ENCODE measurements around the gene LYL1. TPM values are rescaled to one million over a fixed set of nuclear protein-coding genes. Genes with fewer than 3 reads are reported as not detected.
A peak's percentile ranks its signal among the peaks of the same experiment; 100 is the strongest.

The LYL1 gene
- total RNA-seq, 1 donor from 2014 or later, result 27.2 TPM

DNA sequence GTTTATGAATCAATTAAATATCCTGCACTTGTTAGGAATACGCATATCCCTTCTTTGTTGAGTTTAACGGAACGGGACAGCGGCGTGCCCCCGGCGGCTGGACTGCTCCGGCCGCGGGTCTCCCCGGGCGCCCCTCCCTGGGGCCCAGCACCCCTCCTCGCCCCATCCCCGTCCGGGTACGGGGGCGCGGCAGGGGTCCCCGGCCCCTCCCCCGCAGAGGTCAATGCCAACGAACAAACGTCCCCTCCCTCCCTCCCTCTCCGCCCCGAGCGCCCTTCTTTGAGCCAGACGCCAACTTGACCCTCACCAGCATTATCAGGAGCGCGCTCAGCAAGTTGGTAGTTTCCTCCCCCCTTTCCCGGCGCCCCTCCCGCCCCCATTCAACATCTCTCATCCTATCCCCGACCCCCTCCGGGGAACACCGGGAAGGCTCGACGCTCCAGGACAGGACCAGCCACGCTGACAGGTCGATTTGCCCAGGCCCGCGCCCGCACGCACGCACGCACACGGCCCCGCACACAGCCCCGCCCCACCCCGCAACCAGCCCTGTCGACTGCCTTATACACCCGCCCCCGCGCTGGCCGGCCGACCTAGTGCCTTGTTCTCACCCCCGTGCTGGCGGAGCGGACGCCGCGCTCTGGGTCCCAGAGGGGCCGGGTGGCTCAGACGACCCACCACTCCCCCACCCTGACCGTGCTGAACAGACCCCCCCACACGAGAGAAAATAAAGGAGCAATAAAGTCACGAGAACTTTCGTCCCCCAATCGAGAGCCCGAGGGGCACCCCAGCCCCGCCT, 5.0 kb downstream of the LYL1 start:
- ATAC-seq (peak in 1 of 2 donors; percentile 0), DNase-seq (peak; percentile 85)
- Histone ChIP-seq H3K9me3 (no peaks in the 10 kb centered on the region), H3K27ac (peak overlapping the region; percentile 96), H3K27me3 (ENCODE audit: low read depth) (no peaks in the 10 kb centered on the region), H3K4me3 (peak overlapping the region; percentile 57), H3K4me1 (peaks cover 91% of the 10 kb centered on the region), H3K36me3 (peaks cover 24% of the 10 kb centered on the region)
- intact Hi-C loops (cut with DNase I), result no loop called here
- no peak for TF ChIP-seq CTCF (IDR thresholded peaks at IDR 0.05)

GRCh38 chr19:13097033-13097462, 5.6 kb downstream of the LYL1 start:
- no peak for ATAC-seq
- H3K36me3 ChIP-seq, result peaks cover 24% of the 10 kb centered on the region
- no peak for DNase-seq
- no peaks in the 10 kb centered on the region for H3K9me3 ChIP-seq
- no peak for TF ChIP-seq CTCF (IDR thresholded peaks at IDR 0.05)
- H3K4me1 ChIP-seq, result peaks cover 91% of the 10 kb centered on the region
- intact Hi-C loops (cut with DNase I), result no loop called here
- H3K4me3 ChIP-seq, result peak overlapping the region; percentile 57
- H3K27ac ChIP-seq, result peak overlapping the region; percentile 96
- no peaks in the 10 kb centered on the region for H3K27me3 ChIP-seq (ENCODE audit: low read depth)

GRCh38 chr19:13095934-13096927, 6.4 kb downstream of the LYL1 start:
- intact Hi-C loops (cut with DNase I), result no loop called here
- peaks cover 24% of the 10 kb centered on the region for H3K36me3 ChIP-seq
- no peaks in the 10 kb centered on the region for H3K27me3 ChIP-seq (ENCODE audit: low read depth)
- TF ChIP-seq CTCF (IDR thresholded peaks at IDR 0.05), result no peak
- H3K4me1 ChIP-seq, result peaks cover 91% of the 10 kb centered on the region
- ATAC-seq, result no peak
- no peak for DNase-seq
- H3K9me3 ChIP-seq, result no peaks in the 10 kb centered on the region
- H3K4me3 ChIP-seq, result peak overlapping the region; percentile 57
- peak overlapping the region; percentile 96 for H3K27ac ChIP-seq

DNA sequence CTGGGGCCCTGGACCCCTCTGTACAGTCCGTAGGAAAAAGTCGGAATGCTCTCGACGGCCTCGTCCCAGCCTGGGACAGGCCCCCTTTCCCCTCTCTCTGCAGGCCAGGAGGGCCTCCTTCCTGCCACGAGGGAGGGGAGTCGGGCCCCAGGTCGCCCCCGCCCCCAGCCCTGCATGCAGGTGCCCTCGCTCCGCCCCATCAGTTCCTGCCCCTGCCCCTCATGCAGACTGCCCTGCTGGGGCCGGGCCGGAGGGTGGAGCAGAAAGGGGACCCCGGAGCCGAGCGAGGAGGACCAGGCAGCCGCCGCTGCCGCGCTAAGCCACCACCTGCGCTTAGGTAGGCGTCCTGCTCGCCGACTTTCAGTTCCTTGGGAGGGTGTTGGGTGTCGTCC, 7.3 kb downstream of the LYL1 start:
- H3K4me1 ChIP-seq, result peaks cover 90% of the 10 kb centered on the region

More for the DNA sequence above, 7.3 kb downstream of the LYL1 start:
- Histone ChIP-seq H3K36me3 (peaks cover 26% of the 10 kb centered on the region), H3K27me3 (ENCODE audit: low read depth) (no peaks in the 10 kb centered on the region), H3K9me3 (no peaks in the 10 kb centered on the region), H3K27ac (peak overlapping the region; percentile 96), H3K4me3 (peak overlapping the region; percentile 57)
- TF ChIP-seq CTCF (IDR thresholded peaks at IDR 0.05), result no peak
- intact Hi-C loops (cut with DNase I), result no loop called here
- DNase-seq, result no peak
- no peak for ATAC-seq
